PC-3 (cell line): ENCODE results near the gene UCP2. TPM values are rescaled to one million over a fixed set of nuclear protein-coding genes. Genes with fewer than 3 reads are reported as not detected.

ENCODE experiments used
- ATAC-seq: fragments of 200-7000 bp; cut with Tn5 transposase; 2 replicates; pipeline ENCODE4 v1.9.1; 2020; ENCODE audit warnings: mild to moderate bottlenecking, moderate library complexity
- BruUV-seq: library from RNA; stranded (reverse); fragments of 400-500 nt; replicated peaks from 2 replicates; lab custom pipeline; 2021; lab: Mats Ljungman, UMichigan
- CTCF ChIA-PET: fragments of 300-600 bp; sonication (Branson Sonifier 250); formaldehyde crosslinking; loops from one replicate; lab custom pipeline; 2022; ENCODE audit warnings: antibody characterized with exemption; lab: Charles Lee
- POLR2A ChIA-PET: fragments of 300-600 bp; sonication (Branson Sonifier 250); formaldehyde crosslinking; loops from one replicate; lab custom pipeline; 2022; ENCODE audit warnings: antibody characterized with exemption; ENCODE audit not compliant: unreplicated experiment; lab: Charles Lee
- DNase-seq: peaks from one replicate; pipeline ENCODE4 v3.0.0-alpha.2; 2015
- H2AFZ ChIP-seq: fragments of 300-600 bp; sonication (generic); 2 replicates; pipeline ENCODE4 v1.6.0; 2016; ENCODE audit warnings: antibody characterized with exemption, low read length
- H3F3A ChIP-seq: fragments of 300-600 bp; sonication (generic); one replicate; pipeline ENCODE4 v1.6.0; 2017; ENCODE audit warnings: antibody characterized with exemption, low read length, control low read depth, mild to moderate bottlenecking; ENCODE audit not compliant: unreplicated experiment
- H3K27ac ChIP-seq: fragments of 300-600 bp; sonication (generic); 2 replicates; pipeline ENCODE4 v1.5.1; 2016; ENCODE audit warnings: mild to moderate bottlenecking, low read length
- H3K27me3 ChIP-seq: fragments of 300-600 bp; sonication (generic); 2 replicates; pipeline ENCODE4 v1.6.1; 2016; ENCODE audit warnings: low read length, mixed read lengths
- H3K36me3 ChIP-seq: fragments of 300-600 bp; sonication (generic); 2 replicates; pipeline ENCODE4 v1.6.1; 2016; ENCODE audit warnings: low read depth, mixed run types, low read length, mixed read lengths
- H3K4me1 ChIP-seq: fragments of 300-600 bp; sonication (generic); 2 replicates; pipeline ENCODE4 v1.5.1; 2016; ENCODE audit warnings: low read length; ENCODE audit not compliant: insufficient read depth
- H3K4me2 ChIP-seq: fragments of 300-600 bp; sonication (generic); 2 replicates; pipeline ENCODE4 v1.6.0; 2016; ENCODE audit warnings: low read length
- H3K4me3 ChIP-seq: fragments of 300-600 bp; sonication (generic); 2 replicates; pipeline ENCODE4 v1.5.1; 2016; ENCODE audit warnings: mild to moderate bottlenecking, low read length, mixed read lengths
- H3K79me2 ChIP-seq: fragments of 300-600 bp; sonication (generic); 2 replicates; pipeline ENCODE4 v1.6.1; 2017; ENCODE audit warnings: low read length, mixed read lengths
- H3K9ac ChIP-seq: fragments of 300-600 bp; sonication (generic); 2 replicates; pipeline ENCODE4 v1.6.0; 2016; ENCODE audit warnings: mild to moderate bottlenecking, low read length
- H3K9me2 ChIP-seq: fragments of 300-600 bp; sonication (generic); replicated peaks from 2 replicates; pipeline ENCODE4 v1.6.1; 2016; ENCODE audit warnings: mixed run types, low read length, mixed read lengths
- H3K9me3 ChIP-seq: fragments of 300-600 bp; sonication (generic); 2 replicates; pipeline ENCODE4 v1.6.1; 2016; ENCODE audit warnings: low read length, mixed read lengths
- H4K20me1 ChIP-seq: fragments of 300-600 bp; sonication (generic); 2 replicates; pipeline ENCODE4 v1.6.1; 2016; ENCODE audit warnings: low read length, mixed read lengths
- CTCF ChIP-seq: fragments of 300-600 bp; sonication (generic); conservative IDR thresholded peaks from 2 replicates; pipeline ENCODE4 v1.5.1; 2017; ENCODE audit warnings: antibody characterized with exemption, low read depth, mild to moderate bottlenecking, low read length
- EZH2 ChIP-seq: fragments of 300-600 bp; sonication (generic); IDR thresholded peaks from one replicate; pipeline ENCODE4 v1.6.1; 2017; ENCODE audit warnings: antibody characterized with exemption, mild to moderate bottlenecking, low read length; ENCODE audit not compliant: unreplicated experiment
- EZH2phosphoT487 ChIP-seq: fragments of 300-600 bp; sonication (generic); IDR thresholded peaks from 2 replicates; pipeline ENCODE4 v1.6.1; 2018; ENCODE audit warnings: mild to moderate bottlenecking, antibody characterized with exemption, low read length, borderline replicate concordance
- intact Hi-C: fragments of 100-400 bp; cut with micrococcal nuclease; formaldehyde crosslinking; loops from 2 replicates; pipeline ENCODE4 v1.9.0; 2023
- total RNA-seq: library from RNA; depleted of rRNA; stranded (reverse); fragments of >200 nt; gene quantifications from 2 replicates; pipeline ENCODE4 v1.2.3, GENCODE V29; 2014

The UCP2 gene
- total RNA-seq, 1 experiment from 2014 or later, result 6.4 TPM

- ChIA-PET CTCF (no interaction called here), POLR2A (no interaction called here)
- Histone ChIP-seq H3K4me3 (no peak overlapping the region), H3K9me2 (no peaks in the 10 kb centered on the region), H3K79me2 (no peaks in the 10 kb centered on the region), H3K36me3 (no peaks in the 10 kb centered on the region), H2AFZ (no peak overlapping the region), H3K9ac (no peak overlapping the region), H4K20me1 (no peaks in the 10 kb centered on the region), H3F3A (no peaks in the 10 kb centered on the region), H3K27me3 (no peaks in the 10 kb centered on the region), H3K4me1 (no peaks in the 10 kb centered on the region), H3K9me3 (no peaks in the 10 kb centered on the region), H3K27ac (no peak overlapping the region), H3K4me2 (no peak overlapping the region)
- no TSS peak for BruUV-seq
- TF ChIP-seq EZH2phosphoT487 (no peak), CTCF (no peak), EZH2 (no peak)
- ATAC-seq (no peak), DNase-seq (no peak)
- intact Hi-C loops, result no loop called here
These were observed 24.2 kb upstream of the UCP2 start for GRCh38 chr11:74006743-74007304.

GRCh38 chr11:74005721-74006517, 23.3 kb upstream of the UCP2 start:
- CTCF ChIA-PET, result no interaction called here
- TF ChIP-seq CTCF (no peak), EZH2phosphoT487 (no peak), EZH2 (no peak)
- BruUV-seq, result no TSS peak

More at GRCh38 chr11:74005721-74006517, 23.3 kb upstream of the UCP2 start:
- POLR2A ChIA-PET, result no interaction called here
- Histone ChIP-seq H3K9ac (no peak overlapping the region), H2AFZ (no peak overlapping the region), H3K4me1 (no peaks in the 10 kb centered on the region), H3K4me3 (no peak overlapping the region), H3F3A (no peaks in the 10 kb centered on the region), H3K9me3 (no peaks in the 10 kb centered on the region), H3K27ac (no peak overlapping the region), H3K9me2 (no peaks in the 10 kb centered on the region), H4K20me1 (no peaks in the 10 kb centered on the region), H3K4me2 (no peak overlapping the region), H3K79me2 (no peaks in the 10 kb centered on the region), H3K36me3 (no peaks in the 10 kb centered on the region), H3K27me3 (no peaks in the 10 kb centered on the region)
- DNase-seq, result no peak
- intact Hi-C loops, result no loop called here
- ATAC-seq, result no peak
